H9 (cell line): ENCODE measurements around the gene HS6ST3. TPM values are rescaled to one million over a fixed set of nuclear protein-coding genes. Genes with fewer than 3 reads are reported as not detected.

ENCODE experiments used
- DNase-seq: peaks from one replicate; pipeline ENCODE4 v3.0.0-alpha.2; 2017
- H2AFZ ChIP-seq: one replicate; pipeline ENCODE4 v1.6.1; 2013; ENCODE audit warnings: mild to moderate bottlenecking, low read length, control low read depth, moderate library complexity
- H2AK5ac ChIP-seq: 2 replicates; pipeline ENCODE4 v1.6.1; 2013; ENCODE audit warnings: low read length, control low read depth, mixed read lengths; ENCODE audit not compliant: insufficient read length
- H2BK120ac ChIP-seq: one replicate; pipeline ENCODE4 v1.6.1; 2013; ENCODE audit warnings: low read depth, mild to moderate bottlenecking, low read length, control low read depth, inconsistent platforms; ENCODE audit not compliant: poor library complexity, severe bottlenecking
- H2BK12ac ChIP-seq: 2 replicates; pipeline ENCODE4 v1.6.1; 2013; ENCODE audit warnings: low read length, control low read depth, mixed read lengths, low read depth; ENCODE audit not compliant: insufficient read length
- H2BK15ac ChIP-seq: 2 replicates; pipeline ENCODE4 v1.6.1; 2013; ENCODE audit warnings: low read depth, low read length, control low read depth
- H2BK20ac ChIP-seq: one replicate; pipeline ENCODE4 v1.6.1; 2013; ENCODE audit warnings: low read depth, mild to moderate bottlenecking, low read length, control low read depth, inconsistent platforms; ENCODE audit not compliant: poor library complexity, severe bottlenecking
- H2BK5ac ChIP-seq: 2 replicates; pipeline ENCODE4 v1.6.1; 2013; ENCODE audit warnings: low read length, control low read depth, mixed read lengths; ENCODE audit not compliant: insufficient read length
- H3K14ac ChIP-seq: 2 replicates; pipeline ENCODE4 v1.6.1; 2013; ENCODE audit warnings: low read length, control low read depth; ENCODE audit not compliant: insufficient read depth
- H3K18ac ChIP-seq: 2 replicates; pipeline ENCODE4 v1.6.1; 2013; ENCODE audit warnings: low read depth, mild to moderate bottlenecking, mixed read lengths, low read length, control low read depth; ENCODE audit not compliant: insufficient read length
- H3K23ac ChIP-seq: 2 replicates; pipeline ENCODE4 v1.6.1; 2013; ENCODE audit warnings: low read length, control low read depth, mixed read lengths, low read depth; ENCODE audit not compliant: insufficient read length
- H3K23me2 ChIP-seq: 2 replicates; pipeline ENCODE4 v1.6.1; 2013; ENCODE audit warnings: low read depth, mild to moderate bottlenecking, mixed read lengths, low read length, control low read depth; ENCODE audit not compliant: insufficient read length, poor library complexity, severe bottlenecking
- H3K27ac ChIP-seq: 2 replicates; pipeline ENCODE4 v1.5.1; 2013; ENCODE audit warnings: low read length, control low read depth, mixed read lengths, low read depth; ENCODE audit not compliant: insufficient read length
- H3K27me3 ChIP-seq: 2 replicates; pipeline ENCODE4 v1.6.1; 2013; ENCODE audit warnings: low read length, control low read depth, inconsistent platforms; ENCODE audit not compliant: insufficient read depth
- H3K4ac ChIP-seq: 2 replicates; pipeline ENCODE4 v1.6.1; 2013; ENCODE audit warnings: low read depth, mild to moderate bottlenecking, control low read depth, inconsistent platforms, low read length, moderate library complexity
- H3K4me1 ChIP-seq: 2 replicates; pipeline ENCODE4 v1.6.1; 2013; ENCODE audit warnings: low read length, control low read depth, inconsistent platforms; ENCODE audit not compliant: insufficient read depth
- H3K4me2 ChIP-seq: 2 replicates; pipeline ENCODE4 v1.6.1; 2013; ENCODE audit warnings: low read length, control low read depth, mixed read lengths; ENCODE audit not compliant: insufficient read length, insufficient read depth
- H3K56ac ChIP-seq: 2 replicates; pipeline ENCODE4 v1.6.1; 2013; ENCODE audit warnings: low read depth, mild to moderate bottlenecking, mixed read lengths, low read length, control low read depth; ENCODE audit not compliant: insufficient read length
- H3K79me1 ChIP-seq: 2 replicates; pipeline ENCODE4 v1.6.1; 2013; ENCODE audit warnings: low read depth, mild to moderate bottlenecking, moderate library complexity, low read length, control low read depth, inconsistent platforms; ENCODE audit not compliant: insufficient read depth, poor library complexity, severe bottlenecking
- H3K79me2 ChIP-seq: 2 replicates; pipeline ENCODE4 v1.6.1; 2013; ENCODE audit warnings: low read length, control low read depth, inconsistent platforms; ENCODE audit not compliant: insufficient read depth
- H3K9ac ChIP-seq: 2 replicates; pipeline ENCODE4 v1.6.1; 2013; ENCODE audit warnings: low read length, control low read depth, mixed read lengths; ENCODE audit not compliant: insufficient read length; ENCODE audit errors: extremely low read depth
- H3K9me3 ChIP-seq: one replicate; pipeline ENCODE4 v1.6.1; 2013; ENCODE audit warnings: low read depth, low read length, inconsistent platforms; ENCODE audit not compliant: control insufficient read depth
- H3T11ph ChIP-seq: one replicate; pipeline ENCODE4 v1.6.1; 2013; ENCODE audit warnings: mild to moderate bottlenecking, low read length, control low read depth, inconsistent platforms
- H4K20me1 ChIP-seq: one replicate; pipeline ENCODE4 v1.6.1; 2013; ENCODE audit not compliant: control insufficient read depth, insufficient read length, insufficient read depth
- H4K5ac ChIP-seq: 2 replicates; pipeline ENCODE4 v1.6.1; 2013; ENCODE audit warnings: low read depth, mild to moderate bottlenecking, mixed read lengths, low read length, control low read depth; ENCODE audit not compliant: insufficient read length
- H4K8ac ChIP-seq: replicated peaks from 2 replicates; pipeline ENCODE4 v1.6.1; 2013; ENCODE audit warnings: low read length, control low read depth, mixed read lengths, low read depth; ENCODE audit not compliant: insufficient read length
- H4K91ac ChIP-seq: 2 replicates; pipeline ENCODE4 v1.6.1; 2013; ENCODE audit warnings: low read depth, mild to moderate bottlenecking, moderate library complexity, mixed read lengths, low read length, control low read depth; ENCODE audit not compliant: insufficient read length
- H3K27ac Mint-ChIP-seq, 3 experiments: 2 replicates in 2 of 3; 3 replicates in 1 of 3; pipeline ENCODE4 v1.8.0; 2020 to 2021; ENCODE audit warnings: mixed read lengths in 3 of 3, mild to moderate bottlenecking in 1 of 3, moderate library complexity in 1 of 3
- H3K27me3 Mint-ChIP-seq: 2 replicates; pipeline ENCODE4 v1.8.0; 2021; ENCODE audit warnings: low read depth, mild to moderate bottlenecking, moderate library complexity, mixed read lengths
- H3K36me3 Mint-ChIP-seq, 3 experiments: 2 replicates in 2 of 3; 3 replicates in 1 of 3; pipeline ENCODE4 v1.8.0; 2020 to 2021; ENCODE audit warnings: low read depth in 3 of 3, mixed read lengths in 3 of 3; ENCODE audit not compliant: insufficient read depth in 1 of 3
- H3K4me1 Mint-ChIP-seq, 2 experiments: 2 replicates each; pipeline ENCODE4 v1.8.0; 2020; ENCODE audit warnings: mixed read lengths in 2 of 2
- H3K4me3 Mint-ChIP-seq, 2 experiments: 2 replicates in 1 of 2; 3 replicates in 1 of 2; pipeline ENCODE4 v1.8.0; 2020 to 2021; ENCODE audit warnings: mild to moderate bottlenecking in 2 of 2, mixed read lengths in 2 of 2, moderate library complexity in 1 of 2
- H3K9me3 Mint-ChIP-seq, 2 experiments: 2 replicates in 1 of 2; 3 replicates in 1 of 2; pipeline ENCODE4 v1.8.0; 2020; ENCODE audit warnings: mild to moderate bottlenecking in 2 of 2, mixed read lengths in 2 of 2, moderate library complexity in 1 of 2
- total RNA-seq: library from RNA; stranded (reverse); gene quantifications from 2 replicates; pipeline ENCODE4 v1.2.1, GENCODE V29; 2021
- TF ChIP-seq, protein P1 (sequence below): fragments of 200-600 bp; sonication (generic); conservative IDR thresholded peaks from 3 replicates; pipeline ENCODE4 v1.8.0; 2021; ENCODE audit warnings: antibody characterized with exemption, mild to moderate bottlenecking

The HS6ST3 gene
- total RNA-seq, 1 experiment from 2014 or later: 0.44 TPM

DNA sequence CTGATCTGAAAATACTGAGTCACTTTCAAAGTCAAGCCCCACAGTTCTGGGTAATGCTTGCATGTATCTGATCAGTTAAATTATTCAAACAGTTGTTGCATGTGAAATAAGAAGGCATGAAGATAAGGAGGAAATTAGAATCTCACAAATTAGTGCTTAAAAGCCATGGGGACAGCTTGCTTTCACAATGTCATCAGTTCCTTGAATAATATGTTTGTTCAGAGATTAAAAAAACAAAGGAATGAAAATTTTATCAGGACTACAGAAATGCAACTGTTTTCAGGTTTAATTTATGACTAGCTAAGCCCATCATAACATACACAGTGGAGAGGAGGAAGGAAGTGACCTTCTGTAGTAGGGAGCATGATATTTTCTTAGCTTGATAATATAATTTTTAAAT, 754.3 kb downstream of the HS6ST3 start:
- H2BK20ac ChIP-seq: no peak overlapping the region
- no peak overlapping the region for H2BK5ac ChIP-seq
- H4K91ac ChIP-seq: no peak overlapping the region
- H4K20me1 ChIP-seq: no peaks in the 10 kb centered on the region
- no peak overlapping the region for H2AFZ ChIP-seq
- H3K79me2 ChIP-seq: no peaks in the 10 kb centered on the region
- H3K27me3 ChIP-seq: no peaks in the 10 kb centered on the region
- no peak overlapping the region for H3T11ph ChIP-seq
- H3K27me3 Mint-ChIP-seq: peaks cover 1% of the 10 kb centered on the region; the same call in 1 of the 2 replicates
- no peak overlapping the region for H3K14ac ChIP-seq
- H3K56ac ChIP-seq: no peak overlapping the region
- DNase-seq: no peak
- H3K4ac ChIP-seq: no peak overlapping the region
- H3K9me3 ChIP-seq: no peaks in the 10 kb centered on the region
- no peak overlapping the region for H4K8ac ChIP-seq
- H3K4me1 ChIP-seq: no peaks in the 10 kb centered on the region
- H3K4me1 Mint-ChIP-seq: peaks cover 2 to 4% of the 10 kb centered on the region in 2 experiments
- H3K36me3 Mint-ChIP-seq: no peaks in the 10 kb centered on the region
- no peaks in the 10 kb centered on the region for H3K23me2 ChIP-seq
- H3K23ac ChIP-seq: no peak overlapping the region
- H4K5ac ChIP-seq: no peak overlapping the region
- no peak overlapping the region for H2AK5ac ChIP-seq
- H2BK12ac ChIP-seq: no peak overlapping the region
- no peak overlapping the region for H3K18ac ChIP-seq
- no peaks in the 10 kb centered on the region for H3K79me1 ChIP-seq
- H3K4me2 ChIP-seq: no peak overlapping the region
- no peaks in the 10 kb centered on the region for H3K9me3 Mint-ChIP-seq
- no peak overlapping the region for H2BK15ac ChIP-seq
- H3K27ac ChIP-seq: no peak overlapping the region
- no peak overlapping the region for H3K9ac ChIP-seq
- no peak overlapping the region for H2BK120ac ChIP-seq
- no peak overlapping the region for H3K27ac Mint-ChIP-seq
- no peak overlapping the region for H3K4me3 Mint-ChIP-seq
- TF ChIP-seq, protein P1, sequence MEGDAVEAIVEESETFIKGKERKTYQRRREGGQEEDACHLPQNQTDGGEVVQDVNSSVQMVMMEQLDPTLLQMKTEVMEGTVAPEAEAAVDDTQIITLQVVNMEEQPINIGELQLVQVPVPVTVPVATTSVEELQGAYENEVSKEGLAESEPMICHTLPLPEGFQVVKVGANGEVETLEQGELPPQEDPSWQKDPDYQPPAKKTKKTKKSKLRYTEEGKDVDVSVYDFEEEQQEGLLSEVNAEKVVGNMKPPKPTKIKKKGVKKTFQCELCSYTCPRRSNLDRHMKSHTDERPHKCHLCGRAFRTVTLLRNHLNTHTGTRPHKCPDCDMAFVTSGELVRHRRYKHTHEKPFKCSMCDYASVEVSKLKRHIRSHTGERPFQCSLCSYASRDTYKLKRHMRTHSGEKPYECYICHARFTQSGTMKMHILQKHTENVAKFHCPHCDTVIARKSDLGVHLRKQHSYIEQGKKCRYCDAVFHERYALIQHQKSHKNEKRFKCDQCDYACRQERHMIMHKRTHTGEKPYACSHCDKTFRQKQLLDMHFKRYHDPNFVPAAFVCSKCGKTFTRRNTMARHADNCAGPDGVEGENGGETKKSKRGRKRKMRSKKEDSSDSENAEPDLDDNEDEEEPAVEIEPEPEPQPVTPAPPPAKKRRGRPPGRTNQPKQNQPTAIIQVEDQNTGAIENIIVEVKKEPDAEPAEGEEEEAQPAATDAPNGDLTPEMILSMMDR: no peak
